ENCODE results near the gene PSAT1.

The PSAT1 gene

DNA sequence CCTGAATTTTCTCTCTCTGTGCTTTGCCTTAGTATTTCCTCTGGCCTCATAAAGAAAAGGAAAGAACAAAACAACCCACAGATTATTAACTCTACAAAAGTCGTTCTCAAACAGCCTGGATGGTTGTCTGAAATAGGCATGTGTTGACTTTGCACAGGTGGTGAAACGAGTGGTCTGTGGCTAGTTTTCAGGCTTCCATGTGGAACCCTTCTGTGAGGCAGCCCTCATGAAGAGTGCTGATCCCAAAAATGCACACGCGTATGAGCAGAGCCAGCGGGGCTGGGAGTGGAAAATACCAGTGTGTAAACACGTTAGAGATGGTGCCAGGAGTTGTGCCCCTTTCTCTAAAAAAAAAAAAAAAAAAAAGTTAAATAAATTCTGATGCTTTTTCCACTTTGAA, 4.9 kb upstream of the PSAT1 start:
- Histone ChIP-seq H3K9me3 (ENCODE audit: control insufficient read depth in 2 of 2, low read length in 2 of 2) (no peaks in the 10 kb centered on the region), H3K36me3 (ENCODE audit: control insufficient read depth in 2 of 2, insufficient read depth in 2 of 2, low read length in 2 of 2) (no peaks in the 10 kb centered on the region), H3K27ac (ENCODE audit: low read depth in 2 of 2, low read length in 2 of 2) (no peak overlapping the region), H3K9ac (ENCODE audit: low read depth in 1 of 2, low read length in 2 of 2) (no peak overlapping the region), H3K4me1 (ENCODE audit: control insufficient read depth in 2 of 2, insufficient read depth in 2 of 2, low read length in 2 of 2) (peaks cover under 1 to 7% of the 10 kb centered on the region in 2 donors), H3K27me3 (ENCODE audit: control insufficient read depth in 2 of 2, insufficient read depth in 2 of 2, low read length in 2 of 2) (no peaks in the 10 kb centered on the region), H3K4me3 (ENCODE audit: low read length in 2 of 2) (no peak overlapping the region)

DNA sequence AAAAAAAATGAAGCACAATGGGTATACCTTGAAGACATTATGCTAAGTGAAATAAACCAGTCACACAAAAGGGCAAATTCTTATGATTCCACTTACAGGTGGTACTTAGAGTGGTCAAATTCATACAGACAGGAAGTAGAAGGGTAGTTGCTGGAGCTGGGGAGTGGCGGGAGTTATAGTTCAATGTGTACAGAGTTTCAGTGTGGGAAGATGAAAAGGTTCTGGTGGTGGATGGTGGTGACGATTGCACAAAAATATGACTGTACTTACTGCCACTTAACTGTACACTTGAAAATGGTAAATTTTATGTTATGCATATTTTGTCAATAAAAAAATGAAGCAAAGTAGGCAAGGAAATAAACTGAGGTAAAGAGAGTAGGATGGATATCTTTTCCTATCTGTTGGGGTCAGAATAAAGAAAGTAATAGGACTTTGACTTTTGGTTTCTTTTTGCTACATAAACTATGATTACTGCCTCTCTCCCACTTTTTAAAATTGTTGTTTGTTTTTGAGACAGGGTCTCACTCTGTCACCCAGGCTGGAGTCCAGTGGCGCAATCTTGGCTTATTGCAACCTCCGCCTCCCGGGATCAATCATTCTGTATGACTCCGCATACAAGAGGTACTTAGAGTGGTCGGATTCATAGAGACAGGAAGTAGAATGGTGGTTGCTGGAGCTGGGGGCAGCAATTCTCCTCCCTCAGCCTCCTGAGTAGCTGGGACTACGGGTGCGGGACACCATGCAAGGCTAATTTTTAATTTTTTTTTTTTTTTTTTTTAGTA, 4.0 kb upstream of the PSAT1 start:
- H3K9me3 ChIP-seq (ENCODE audit: control insufficient read depth in 2 of 2, low read length in 2 of 2), result no peaks in the 10 kb centered on the region
- no peak overlapping the region for H3K4me3 ChIP-seq (ENCODE audit: low read length in 2 of 2)
- no peaks in the 10 kb centered on the region for H3K36me3 ChIP-seq (ENCODE audit: control insufficient read depth in 2 of 2, insufficient read depth in 2 of 2, low read length in 2 of 2)
- H3K27me3 ChIP-seq (ENCODE audit: control insufficient read depth in 2 of 2, insufficient read depth in 2 of 2, low read length in 2 of 2), result peaks cover 0 to 3% of the 10 kb centered on the region in 2 donors
- H3K4me1 ChIP-seq (ENCODE audit: control insufficient read depth in 2 of 2, insufficient read depth in 2 of 2, low read length in 2 of 2), result peaks cover 9 to 15% of the 10 kb centered on the region in 2 donors
- no peak overlapping the region for H3K27ac ChIP-seq (ENCODE audit: low read depth in 2 of 2, low read length in 2 of 2)
- H3K9ac ChIP-seq (ENCODE audit: low read depth in 1 of 2, low read length in 2 of 2), result no peak overlapping the region

DNA sequence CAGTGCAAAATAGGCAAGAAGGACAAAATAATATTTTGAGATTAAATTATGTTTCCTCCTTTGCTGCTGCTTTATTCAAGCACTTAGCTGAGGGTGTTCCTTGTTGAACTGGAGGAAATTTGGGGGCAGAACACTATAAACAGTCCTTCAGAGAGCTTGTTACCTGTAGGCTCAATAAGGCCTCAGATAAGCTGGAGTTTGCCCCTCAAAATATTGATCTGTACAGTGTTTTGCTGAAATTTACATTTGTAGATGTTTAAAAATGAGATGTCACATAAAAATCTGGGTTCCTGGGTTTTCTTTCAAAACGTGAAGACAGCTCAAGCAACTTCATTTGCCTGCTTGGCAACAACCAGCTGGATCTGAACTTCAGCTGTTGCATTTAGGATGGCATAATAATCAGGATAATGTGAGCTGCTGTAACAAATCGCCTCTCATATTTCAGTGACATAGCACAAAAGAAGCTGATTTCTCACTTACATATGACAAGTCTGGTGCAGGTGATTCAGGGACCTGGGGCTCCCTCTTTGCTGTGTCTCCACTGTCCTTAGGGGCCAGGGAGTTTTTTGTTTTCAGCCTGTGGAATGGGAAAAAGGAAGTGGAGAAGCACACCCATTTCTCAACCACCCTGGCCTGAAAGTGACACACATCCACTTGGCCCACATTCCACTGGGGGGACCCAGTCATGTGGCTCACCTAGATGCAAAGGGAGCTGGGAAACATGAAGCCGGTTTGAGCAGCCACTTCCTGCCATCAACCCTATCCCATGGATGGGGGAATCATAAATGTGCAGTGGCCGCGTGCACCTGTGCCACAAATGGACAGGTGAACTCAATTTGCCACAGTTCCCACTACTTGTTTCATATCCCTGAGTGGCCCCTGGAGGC, 2.4 kb upstream of the PSAT1 start:
- H3K36me3 ChIP-seq (ENCODE audit: control insufficient read depth in 2 of 2, insufficient read depth in 2 of 2, low read length in 2 of 2), result no peaks in the 10 kb centered on the region
- H3K4me3 ChIP-seq (ENCODE audit: low read length in 2 of 2), result no peak overlapping the region

DNA sequence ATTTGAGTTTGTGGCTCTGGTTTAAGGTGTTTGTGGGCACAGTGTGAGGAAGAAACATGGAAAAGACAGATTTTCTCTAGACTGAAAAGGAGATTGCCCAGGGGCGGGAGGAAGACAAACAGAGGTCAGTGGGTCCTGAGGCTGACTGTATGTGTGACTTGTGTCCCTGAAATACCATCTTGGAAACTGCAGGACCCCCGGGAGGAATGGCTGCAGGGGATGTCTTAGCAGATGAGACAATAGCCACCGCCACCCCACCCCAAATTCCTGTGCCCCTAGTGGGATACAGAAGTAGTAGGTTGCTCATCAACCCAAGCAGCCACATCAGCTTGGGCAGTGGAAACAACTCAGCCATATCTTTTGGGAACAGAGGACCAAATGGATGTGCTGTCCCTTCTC, 1.7 kb upstream of the PSAT1 start:
- H3K9me3 ChIP-seq (ENCODE audit: control insufficient read depth in 2 of 2, low read length in 2 of 2), result no peaks in the 10 kb centered on the region
- H3K36me3 ChIP-seq (ENCODE audit: control insufficient read depth in 2 of 2, insufficient read depth in 2 of 2, low read length in 2 of 2), result no peaks in the 10 kb centered on the region
- peaks cover 11 to 15% of the 10 kb centered on the region in 2 donors for H3K4me1 ChIP-seq (ENCODE audit: control insufficient read depth in 2 of 2, insufficient read depth in 2 of 2, low read length in 2 of 2)
- H3K27ac ChIP-seq (ENCODE audit: low read depth in 2 of 2, low read length in 2 of 2), result no peak overlapping the region
- no peak overlapping the region for H3K4me3 ChIP-seq (ENCODE audit: low read length in 2 of 2)
- no peak overlapping the region for H3K9ac ChIP-seq (ENCODE audit: low read depth in 1 of 2, low read length in 2 of 2)
- H3K27me3 ChIP-seq (ENCODE audit: control insufficient read depth in 2 of 2, insufficient read depth in 2 of 2, low read length in 2 of 2), result peaks cover 7 to 13% of the 10 kb centered on the region in 2 donors

More for the DNA sequence above, 2.4 kb upstream of the PSAT1 start:
- no peak overlapping the region for H3K27ac ChIP-seq (ENCODE audit: low read depth in 2 of 2, low read length in 2 of 2)
- peaks cover 11 to 15% of the 10 kb centered on the region in 2 donors for H3K4me1 ChIP-seq (ENCODE audit: control insufficient read depth in 2 of 2, insufficient read depth in 2 of 2, low read length in 2 of 2)
- no peak overlapping the region for H3K9ac ChIP-seq (ENCODE audit: low read depth in 1 of 2, low read length in 2 of 2)
- no peaks in the 10 kb centered on the region for H3K9me3 ChIP-seq (ENCODE audit: control insufficient read depth in 2 of 2, low read length in 2 of 2)
- peaks cover 7 to 11% of the 10 kb centered on the region in 2 donors for H3K27me3 ChIP-seq (ENCODE audit: control insufficient read depth in 2 of 2, insufficient read depth in 2 of 2, low read length in 2 of 2)

DNA sequence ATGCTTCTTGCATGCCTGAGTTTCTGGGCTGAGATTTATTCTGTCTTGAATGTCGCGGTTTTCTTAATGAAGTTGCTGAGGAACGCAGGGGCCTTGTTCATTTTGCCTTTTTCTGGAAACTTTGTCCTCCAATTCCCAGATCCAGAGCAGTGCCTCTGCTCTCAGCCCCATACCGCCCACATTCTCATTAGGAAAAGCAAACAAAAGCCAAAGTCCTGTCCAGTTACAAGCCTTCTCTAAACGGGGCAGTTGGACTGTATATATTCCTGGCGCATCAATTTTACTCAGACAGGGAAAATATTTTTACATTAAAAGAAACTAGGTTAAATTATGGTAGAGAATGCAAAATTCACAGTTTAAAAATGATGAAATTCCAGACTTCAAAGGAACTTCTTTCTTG, 1.2 kb upstream of the PSAT1 start:
- Histone ChIP-seq H3K36me3 (ENCODE audit: control insufficient read depth in 2 of 2, insufficient read depth in 2 of 2, low read length in 2 of 2) (no peaks in the 10 kb centered on the region), H3K27me3 (ENCODE audit: control insufficient read depth in 2 of 2, insufficient read depth in 2 of 2, low read length in 2 of 2) (peaks cover 7 to 14% of the 10 kb centered on the region in 2 donors), H3K9ac (ENCODE audit: low read depth in 1 of 2, low read length in 2 of 2) (no peak overlapping the region), H3K4me3 (ENCODE audit: low read length in 2 of 2) (no peak overlapping the region), H3K4me1 (ENCODE audit: control insufficient read depth in 2 of 2, insufficient read depth in 2 of 2, low read length in 2 of 2) (peaks cover 11 to 15% of the 10 kb centered on the region in 2 donors), H3K9me3 (ENCODE audit: control insufficient read depth in 2 of 2, low read length in 2 of 2) (no peaks in the 10 kb centered on the region), H3K27ac (ENCODE audit: low read depth in 2 of 2, low read length in 2 of 2) (no peak overlapping the region)

DNA sequence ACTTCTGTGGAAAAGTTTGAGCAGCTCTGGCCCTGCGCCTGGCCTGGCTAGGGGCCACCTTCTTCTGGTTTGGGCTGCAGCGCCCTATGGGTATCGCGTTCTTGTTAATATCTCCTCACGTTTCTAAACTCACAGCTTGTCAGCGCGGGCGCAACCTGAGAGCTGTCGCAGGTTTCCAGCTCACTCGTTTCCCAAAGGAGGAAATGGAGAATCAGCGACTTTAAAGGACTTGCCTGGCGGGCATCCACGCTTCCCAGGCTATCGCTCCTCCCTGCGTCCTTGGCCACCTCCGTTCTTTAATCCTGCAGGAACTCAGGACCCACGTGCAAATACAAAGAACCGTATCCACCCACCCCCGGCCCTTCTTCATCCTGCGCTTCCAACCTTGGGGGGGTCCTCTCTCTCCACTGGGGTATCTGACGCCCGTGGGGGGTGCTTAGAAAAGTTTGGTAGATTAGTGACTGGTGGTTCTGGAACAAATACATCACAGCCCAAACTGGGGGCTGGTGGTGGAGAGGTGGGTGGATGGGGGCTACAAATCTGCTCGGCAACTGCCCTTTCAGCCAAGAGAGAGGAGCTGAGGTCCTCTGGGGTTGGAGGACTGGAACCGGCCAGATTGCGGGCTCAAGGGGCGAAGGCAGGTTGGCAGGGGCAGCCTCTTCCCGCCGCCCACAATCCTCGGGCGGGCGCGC, 578 bp upstream of the PSAT1 start:
- H3K9me3 ChIP-seq (ENCODE audit: control insufficient read depth in 2 of 2, low read length in 2 of 2), result no peaks in the 10 kb centered on the region
- H3K27ac ChIP-seq (ENCODE audit: low read depth in 2 of 2, low read length in 2 of 2), result no peak overlapping the region
- H3K4me3 ChIP-seq (ENCODE audit: low read length in 2 of 2), result peak overlapping the region; percentile 72 to 74
- H3K36me3 ChIP-seq (ENCODE audit: control insufficient read depth in 2 of 2, insufficient read depth in 2 of 2, low read length in 2 of 2), result no peaks in the 10 kb centered on the region
- peak overlapping the region; percentile 34 to 38 for H3K9ac ChIP-seq (ENCODE audit: low read depth in 1 of 2, low read length in 2 of 2)
- peaks cover 11 to 15% of the 10 kb centered on the region in 2 donors for H3K4me1 ChIP-seq (ENCODE audit: control insufficient read depth in 2 of 2, insufficient read depth in 2 of 2, low read length in 2 of 2)
- H3K27me3 ChIP-seq (ENCODE audit: control insufficient read depth in 2 of 2, insufficient read depth in 2 of 2, low read length in 2 of 2), result peaks cover 7 to 14% of the 10 kb centered on the region in 2 donors

DNA sequence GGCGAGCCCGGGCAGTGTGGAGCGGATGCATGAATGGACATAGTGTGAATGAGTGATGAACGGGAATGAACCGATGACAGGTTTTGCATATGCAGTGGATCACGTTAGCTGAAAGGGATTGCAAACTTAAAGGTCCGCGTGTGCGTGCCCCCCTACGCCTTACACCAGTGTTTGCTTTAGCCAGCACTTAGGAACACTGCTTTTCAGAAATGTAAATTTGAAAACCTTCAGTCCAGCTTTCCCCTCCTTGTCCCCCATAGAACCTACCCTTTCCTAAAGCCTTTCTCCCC, 692 bp downstream of the PSAT1 start:
- Histone ChIP-seq H3K9me3 (ENCODE audit: control insufficient read depth in 2 of 2, low read length in 2 of 2) (no peaks in the 10 kb centered on the region), H3K9ac (ENCODE audit: low read depth in 1 of 2, low read length in 2 of 2) (no peak overlapping the region), H3K4me3 (ENCODE audit: low read length in 2 of 2) (peak overlapping the region; percentile 72 to 74), H3K4me1 (ENCODE audit: control insufficient read depth in 2 of 2, insufficient read depth in 2 of 2, low read length in 2 of 2) (peaks cover 11 to 15% of the 10 kb centered on the region in 2 donors), H3K36me3 (ENCODE audit: control insufficient read depth in 2 of 2, insufficient read depth in 2 of 2, low read length in 2 of 2) (no peaks in the 10 kb centered on the region), H3K27ac (ENCODE audit: low read depth in 2 of 2, low read length in 2 of 2) (no peak overlapping the region), H3K27me3 (ENCODE audit: control insufficient read depth in 2 of 2, insufficient read depth in 2 of 2, low read length in 2 of 2) (peaks cover 7 to 14% of the 10 kb centered on the region in 2 donors)

DNA sequence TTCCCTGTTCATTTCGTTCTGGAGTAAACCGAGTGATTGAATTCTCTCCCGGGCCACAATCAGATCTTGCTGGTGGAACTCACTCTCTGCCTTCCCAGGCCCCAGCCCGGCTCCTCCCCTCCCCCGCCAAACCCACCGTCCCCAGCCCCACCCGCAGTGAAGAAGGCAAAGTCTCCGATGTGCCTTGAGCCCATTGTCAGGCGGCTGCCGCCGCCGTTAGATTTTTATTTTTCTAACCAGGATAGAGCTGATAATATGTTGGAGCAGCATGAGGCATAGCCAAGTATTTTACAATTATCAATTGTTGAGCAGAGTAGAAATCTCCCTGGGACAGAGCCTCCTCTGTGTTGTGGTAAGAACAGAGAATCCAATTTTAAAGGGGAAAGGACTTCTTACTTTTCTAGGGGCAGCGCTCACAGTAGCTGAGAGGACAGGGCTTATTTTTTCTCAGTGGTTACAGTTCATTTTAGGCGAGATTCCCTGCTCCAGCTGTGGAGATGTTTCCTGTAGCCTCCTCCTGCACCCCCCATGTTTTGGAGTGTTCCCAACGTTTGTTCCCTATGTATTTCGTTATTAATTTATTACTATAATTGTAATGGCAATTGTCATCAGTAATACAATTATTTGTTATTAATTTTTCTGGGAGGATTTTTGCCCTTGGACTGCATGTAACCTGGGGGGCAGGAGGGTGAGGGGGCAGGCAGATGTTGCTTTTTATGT, 1.3 kb downstream of the PSAT1 start:
- Histone ChIP-seq H3K4me1 (ENCODE audit: control insufficient read depth in 2 of 2, insufficient read depth in 2 of 2, low read length in 2 of 2) (peaks cover 11 to 15% of the 10 kb centered on the region in 2 donors), H3K27me3 (ENCODE audit: control insufficient read depth in 2 of 2, insufficient read depth in 2 of 2, low read length in 2 of 2) (peaks cover 7 to 14% of the 10 kb centered on the region in 2 donors), H3K9ac (ENCODE audit: low read depth in 1 of 2, low read length in 2 of 2) (no peak overlapping the region), H3K36me3 (ENCODE audit: control insufficient read depth in 2 of 2, insufficient read depth in 2 of 2, low read length in 2 of 2) (no peaks in the 10 kb centered on the region), H3K27ac (ENCODE audit: low read depth in 2 of 2, low read length in 2 of 2) (no peak overlapping the region), H3K9me3 (ENCODE audit: control insufficient read depth in 2 of 2, low read length in 2 of 2) (no peaks in the 10 kb centered on the region), H3K4me3 (ENCODE audit: low read length in 2 of 2) (peak overlapping the region in 1 of 2 donors; percentile 74)

DNA sequence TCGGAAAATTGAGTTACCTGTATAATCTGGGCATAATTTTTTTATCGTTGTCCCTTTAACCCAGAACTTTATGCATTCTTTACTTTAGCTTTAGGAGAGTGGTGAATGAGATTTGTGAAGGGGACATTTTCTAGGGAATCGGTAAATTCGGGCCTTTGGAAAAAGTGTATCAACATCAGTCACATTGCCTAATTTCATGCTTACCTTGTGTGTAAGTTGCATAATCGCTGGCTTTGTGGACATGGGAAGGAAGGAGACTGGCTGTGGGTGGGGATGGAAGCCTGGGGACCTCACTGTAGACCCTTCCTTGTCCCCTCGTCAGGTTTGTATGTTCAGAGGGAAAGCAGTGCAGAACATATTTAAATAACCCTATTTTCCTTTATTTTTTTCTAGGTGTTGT, 3.3 kb downstream of the PSAT1 start:
- Histone ChIP-seq H3K9me3 (ENCODE audit: control insufficient read depth in 2 of 2, low read length in 2 of 2) (no peaks in the 10 kb centered on the region), H3K36me3 (ENCODE audit: control insufficient read depth in 2 of 2, insufficient read depth in 2 of 2, low read length in 2 of 2) (no peaks in the 10 kb centered on the region), H3K9ac (ENCODE audit: low read depth in 1 of 2, low read length in 2 of 2) (no peak overlapping the region), H3K27ac (ENCODE audit: low read depth in 2 of 2, low read length in 2 of 2) (no peak overlapping the region), H3K4me1 (ENCODE audit: control insufficient read depth in 2 of 2, insufficient read depth in 2 of 2, low read length in 2 of 2) (peaks cover 11 to 15% of the 10 kb centered on the region in 2 donors), H3K4me3 (ENCODE audit: low read length in 2 of 2) (no peak overlapping the region), H3K27me3 (ENCODE audit: control insufficient read depth in 2 of 2, insufficient read depth in 2 of 2, low read length in 2 of 2) (peaks cover 7 to 14% of the 10 kb centered on the region in 2 donors)

Data from mucosa of rectum (tissue), 2 donors.